Measurements from ENCODE around the gene MDN1. TPM values are rescaled to one million over a fixed set of nuclear protein-coding genes. Genes with fewer than 3 reads are reported as not detected.

The MDN1 gene
- total RNA-seq, 4 donors from 2014 or later = 13.1 to 44.6 (median 20.8) TPM

DNA sequence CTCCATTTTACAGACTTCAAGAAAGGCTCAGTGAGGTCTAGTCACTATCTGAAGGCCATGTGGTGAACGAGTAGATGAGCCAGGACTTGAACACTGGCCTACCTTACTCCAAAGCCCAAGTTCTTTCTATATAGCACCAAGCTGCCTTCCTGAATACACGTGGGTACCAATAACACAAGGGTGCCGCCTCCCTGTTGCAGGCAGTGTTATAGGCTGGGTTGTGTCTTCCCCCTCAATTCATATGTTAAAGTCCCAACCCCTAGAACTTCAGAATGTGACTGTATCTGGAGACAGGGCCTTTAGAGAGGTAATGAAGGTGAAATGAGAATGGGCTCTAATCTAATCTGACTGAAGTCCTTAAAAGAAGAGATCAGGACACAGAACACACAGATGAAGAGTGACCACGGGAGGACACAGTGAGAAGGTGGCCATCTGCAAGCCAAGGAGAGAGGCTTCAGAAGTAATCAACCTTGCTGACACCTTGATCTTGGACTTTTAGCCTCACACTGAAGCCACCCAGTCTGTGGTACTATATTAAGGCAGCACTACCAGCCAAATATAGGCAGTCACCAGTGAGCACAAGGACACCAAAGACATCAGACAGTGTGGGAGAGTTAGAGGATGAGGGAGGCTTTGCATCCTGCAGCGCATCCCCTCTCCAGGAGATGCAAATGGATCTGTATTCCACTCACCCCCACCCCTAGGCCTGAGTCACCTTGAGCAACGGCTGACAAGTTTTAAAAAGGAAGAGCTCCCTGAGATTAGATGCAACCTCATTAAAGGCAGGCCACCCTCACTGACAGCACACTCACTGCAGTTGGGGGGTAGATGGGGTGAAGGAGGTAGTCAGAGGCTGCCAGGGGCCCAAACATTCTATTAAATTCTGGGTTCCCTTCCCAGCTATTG lies 140.1 kb downstream of the MDN1 start:
- intact Hi-C loops (cut with DNase I) = loop anchor here (10.0 kb wide), 1 partner anchor 105 kb away; no protein-coding TSS in a partner anchor
- 65 to 87% methylated on average over 6 of the region's 6 CpGs for WGBS, 2 donors
- Histone ChIP-seq H3K36me3 (peaks cover 7 to 100% (median 65%) of the 10 kb centered on the region in 3 donors), H3K27me3 (no peaks in the 10 kb centered on the region), H3K27ac (no peak overlapping the region), H3K4me3 (no peak overlapping the region), H3K4me1 (no peaks in the 10 kb centered on the region), H3K9me3 (no peaks in the 10 kb centered on the region)
- TF ChIP-seq, protein P1, sequence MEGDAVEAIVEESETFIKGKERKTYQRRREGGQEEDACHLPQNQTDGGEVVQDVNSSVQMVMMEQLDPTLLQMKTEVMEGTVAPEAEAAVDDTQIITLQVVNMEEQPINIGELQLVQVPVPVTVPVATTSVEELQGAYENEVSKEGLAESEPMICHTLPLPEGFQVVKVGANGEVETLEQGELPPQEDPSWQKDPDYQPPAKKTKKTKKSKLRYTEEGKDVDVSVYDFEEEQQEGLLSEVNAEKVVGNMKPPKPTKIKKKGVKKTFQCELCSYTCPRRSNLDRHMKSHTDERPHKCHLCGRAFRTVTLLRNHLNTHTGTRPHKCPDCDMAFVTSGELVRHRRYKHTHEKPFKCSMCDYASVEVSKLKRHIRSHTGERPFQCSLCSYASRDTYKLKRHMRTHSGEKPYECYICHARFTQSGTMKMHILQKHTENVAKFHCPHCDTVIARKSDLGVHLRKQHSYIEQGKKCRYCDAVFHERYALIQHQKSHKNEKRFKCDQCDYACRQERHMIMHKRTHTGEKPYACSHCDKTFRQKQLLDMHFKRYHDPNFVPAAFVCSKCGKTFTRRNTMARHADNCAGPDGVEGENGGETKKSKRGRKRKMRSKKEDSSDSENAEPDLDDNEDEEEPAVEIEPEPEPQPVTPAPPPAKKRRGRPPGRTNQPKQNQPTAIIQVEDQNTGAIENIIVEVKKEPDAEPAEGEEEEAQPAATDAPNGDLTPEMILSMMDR (IDR thresholded peaks at IDR 0.05) = no peak
- no peak for TF ChIP-seq POLR2A (IDR thresholded peaks at IDR 0.05)
- no peak for DNase-seq

DNA sequence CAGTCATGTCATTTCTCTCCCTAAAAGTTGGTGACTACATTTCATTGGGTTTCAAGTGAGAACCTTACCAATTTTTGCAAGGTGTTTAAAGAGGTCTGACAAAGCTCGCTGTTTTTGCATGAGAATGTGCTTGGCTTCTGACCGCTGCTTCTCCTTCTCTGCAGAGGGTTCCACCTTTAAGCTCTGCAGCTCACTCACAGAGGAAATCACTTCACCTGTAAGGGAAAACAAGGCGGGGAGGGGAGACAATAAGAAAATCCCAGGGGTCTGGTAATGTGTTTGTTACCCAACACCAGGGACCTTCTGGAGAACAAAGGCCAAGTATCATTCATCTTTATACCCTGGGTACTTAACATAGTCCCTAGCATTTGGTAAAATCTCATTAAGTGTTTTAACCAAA lies 141.1 kb downstream of the MDN1 start:
- intact Hi-C loops (cut with DNase I) = loop anchor here (10.0 kb wide), 1 partner anchor 106 kb away; no protein-coding TSS in a partner anchor
- no peaks in the 10 kb centered on the region for H3K27me3 ChIP-seq
- H3K4me1 ChIP-seq = no peaks in the 10 kb centered on the region
- DNase-seq = no peak
- H3K27ac ChIP-seq = no peak overlapping the region
- WGBS, 2 donors = 100% methylated on average over 3 of the region's 3 CpGs
- TF ChIP-seq POLR2A (IDR thresholded peaks at IDR 0.05) = no peak
- TF ChIP-seq, protein P1 (IDR thresholded peaks at IDR 0.05) = no peak
- H3K36me3 ChIP-seq = peaks cover 7 to 100% (median 67%) of the 10 kb centered on the region in 3 donors
- no peak overlapping the region for H3K4me3 ChIP-seq
- H3K9me3 ChIP-seq = no peaks in the 10 kb centered on the region

DNA sequence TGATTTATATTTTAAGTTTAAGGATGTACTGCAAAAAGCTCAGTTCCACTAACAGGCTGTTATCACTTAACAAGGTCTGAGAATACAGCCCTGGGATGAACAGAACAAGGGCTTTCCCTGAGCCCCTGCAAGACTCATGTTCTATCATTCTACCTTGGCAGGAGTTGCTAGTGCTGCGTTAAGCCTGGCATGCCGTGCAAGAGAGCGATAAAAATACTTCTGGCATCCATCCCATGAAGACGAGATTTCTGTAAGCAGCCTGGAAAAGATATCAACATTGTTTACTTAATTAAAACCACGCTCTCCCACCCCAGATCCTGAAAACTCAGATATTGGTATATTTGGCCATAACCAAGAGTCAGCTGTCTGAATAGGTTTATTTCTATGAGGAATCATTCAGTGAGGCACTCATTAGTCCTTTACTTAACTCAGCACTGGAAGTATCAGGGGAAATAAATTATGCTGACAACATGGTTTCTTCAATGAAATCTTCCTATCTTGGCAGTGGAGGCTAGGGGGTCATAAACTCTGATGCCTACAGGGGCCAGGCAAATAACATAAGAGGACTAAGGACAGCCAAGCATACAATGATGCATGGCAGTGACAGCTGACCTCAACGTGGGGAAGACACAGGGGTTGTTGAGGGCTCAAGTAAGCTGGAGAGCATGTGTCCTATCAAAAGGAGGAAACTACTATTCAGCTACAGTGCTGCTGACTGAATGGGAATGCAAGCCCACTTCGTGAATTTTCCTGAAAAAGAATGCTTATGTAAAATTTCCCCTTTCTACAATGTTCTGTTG lies 143.4 kb downstream of the MDN1 start:
- TF ChIP-seq POLR2A (IDR thresholded peaks at IDR 0.05) = no peak
- TF ChIP-seq, protein P1 (IDR thresholded peaks at IDR 0.05) = no peak
- DNase-seq = no peak
- Histone ChIP-seq H3K4me1 (no peaks in the 10 kb centered on the region), H3K9me3 (no peaks in the 10 kb centered on the region), H3K27me3 (no peaks in the 10 kb centered on the region), H3K36me3 (peaks cover 12 to 100% (median 72%) of the 10 kb centered on the region in 3 donors), H3K4me3 (no peak overlapping the region), H3K27ac (no peak overlapping the region)
- WGBS, 2 donors = 70 to 80% methylated on average over 7 of the region's 7 CpGs
- intact Hi-C loops (cut with DNase I) = loop anchor here (10.0 kb wide), 1 partner anchor 109 kb away; no protein-coding TSS in a partner anchor

DNA sequence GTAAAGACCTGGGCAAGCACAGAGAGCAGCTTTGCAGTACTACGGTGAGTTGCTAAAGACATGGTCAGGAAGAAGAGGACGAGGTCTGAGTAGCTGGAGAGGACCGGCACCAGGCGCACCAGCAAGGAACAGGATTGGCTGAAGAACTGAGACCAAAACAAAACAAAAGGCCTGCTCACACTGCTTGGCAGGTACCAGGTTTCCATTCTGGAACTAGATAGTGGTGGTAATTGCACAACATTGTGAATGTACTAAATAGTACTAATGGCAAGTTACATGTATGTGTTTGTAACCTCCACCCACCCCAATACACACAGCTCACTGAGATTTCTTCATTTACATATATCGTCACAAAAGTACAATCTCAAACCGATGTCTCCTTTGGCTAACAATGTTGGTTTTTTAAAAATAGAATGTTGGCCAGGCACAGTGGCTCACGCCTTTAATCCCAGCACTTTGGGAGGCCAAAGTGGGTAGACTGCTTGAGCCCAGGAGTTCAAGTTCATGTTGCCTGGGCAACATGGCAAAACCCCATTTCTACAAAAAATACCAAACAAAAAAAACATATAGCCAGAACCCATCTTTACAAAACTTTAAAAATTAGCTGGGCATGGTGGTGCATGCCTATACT lies 148.5 kb downstream of the MDN1 start:
- H3K27me3 ChIP-seq = no peaks in the 10 kb centered on the region
- intact Hi-C loops (cut with DNase I) = loop anchor here (10.0 kb wide), 1 partner anchor 114 kb away; no protein-coding TSS in a partner anchor
- no peak for DNase-seq
- TF ChIP-seq, protein P1 (IDR thresholded peaks at IDR 0.05) = no peak
- TF ChIP-seq POLR2A (IDR thresholded peaks at IDR 0.05) = no peak
- H3K36me3 ChIP-seq = peaks cover 5 to 99% (median 41%) of the 10 kb centered on the region in 3 donors
- H3K9me3 ChIP-seq = no peaks in the 10 kb centered on the region
- H3K4me3 ChIP-seq = no peak overlapping the region
- no peak overlapping the region for H3K27ac ChIP-seq
- WGBS, 2 donors = 94% methylated on average over 7 of the region's 7 CpGs
- no peaks in the 10 kb centered on the region for H3K4me1 ChIP-seq
